DND-41 (cell line): ENCODE data around the gene C1QB.
A peak's percentile ranks its signal among the peaks of the same experiment; 100 is the strongest.

ENCODE experiments used
- ATAC-seq: fragments of 200-7000 bp; cut with Tn5 transposase; 3 replicates; pipeline ENCODE4 v1.9.1; 2021; ENCODE audit warnings: low read depth; ENCODE audit not compliant: insufficient read depth
- DNase-seq: peaks from one replicate; pipeline ENCODE4 v3.0.0-alpha.2; 2020
- H2AFZ ChIP-seq: 2 replicates; pipeline ENCODE4 v1.6.0; 2012; ENCODE audit warnings: low read depth, low read length
- H3K27ac ChIP-seq: 2 replicates; pipeline ENCODE4 v1.5.1; 2012; ENCODE audit warnings: low read length, inconsistent platforms
- H3K27me3 ChIP-seq: fragments of 200-600 bp; sonication (generic); 2 replicates; pipeline ENCODE4 v1.6.0; 2012; ENCODE audit warnings: low read length, mild to moderate bottlenecking, inconsistent platforms; ENCODE audit not compliant: insufficient read depth, poor library complexity
- H3K36me3 ChIP-seq: 2 replicates; pipeline ENCODE4 v1.5.1; 2012; ENCODE audit warnings: low read length, inconsistent platforms; ENCODE audit not compliant: insufficient read depth
- H3K4me1 ChIP-seq: 2 replicates; pipeline ENCODE4 v1.5.1; 2012; ENCODE audit warnings: mild to moderate bottlenecking, low read length; ENCODE audit not compliant: insufficient read depth
- H3K4me2 ChIP-seq: 2 replicates; pipeline ENCODE4 v1.6.0; 2012; ENCODE audit warnings: mild to moderate bottlenecking, moderate library complexity, low read length, inconsistent platforms; ENCODE audit not compliant: insufficient read depth
- H3K4me3 ChIP-seq, 2 experiments: fragments of 200-600 bp in 1 of 2; shearing (Covaris generic) in 1 of 2; 2 replicates each; pipeline ENCODE4 v1.5.1; 2012 to 2016; ENCODE audit warnings: inconsistent platforms in 2 of 2, low read length in 2 of 2, mild to moderate bottlenecking in 2 of 2, low read depth in 1 of 2, moderate library complexity in 1 of 2
- H3K79me2 ChIP-seq: 2 replicates; pipeline ENCODE4 v1.6.0; 2012; ENCODE audit warnings: low read length, inconsistent platforms; ENCODE audit not compliant: insufficient read depth
- H3K9ac ChIP-seq: 2 replicates; pipeline ENCODE4 v1.6.0; 2012; ENCODE audit warnings: low read depth, mild to moderate bottlenecking, inconsistent platforms, low read length, moderate library complexity
- H3K9me3 ChIP-seq: 2 replicates; pipeline ENCODE4 v1.5.1; 2012; ENCODE audit warnings: low read length, moderate library complexity, mild to moderate bottlenecking, inconsistent platforms; ENCODE audit not compliant: insufficient read depth, severe bottlenecking
- H4K20me1 ChIP-seq: 2 replicates; pipeline ENCODE4 v1.6.0; 2012; ENCODE audit warnings: low read length; ENCODE audit not compliant: insufficient read depth
- CTCF ChIP-seq: IDR thresholded peaks from 2 replicates; pipeline ENCODE4 v1.5.1; 2012; ENCODE audit warnings: borderline replicate concordance, low read length, moderate library complexity, mild to moderate bottlenecking; ENCODE audit not compliant: poor library complexity, severe bottlenecking; ENCODE audit errors: extremely low read depth
- EZH2 ChIP-seq: IDR thresholded peaks from 3 replicates; pipeline ENCODE4 v1.6.1; 2012; ENCODE audit warnings: borderline replicate concordance, low read depth, mild to moderate bottlenecking, moderate library complexity, low read length, inconsistent platforms; ENCODE audit not compliant: severe bottlenecking

Gene C1QB

DNA sequence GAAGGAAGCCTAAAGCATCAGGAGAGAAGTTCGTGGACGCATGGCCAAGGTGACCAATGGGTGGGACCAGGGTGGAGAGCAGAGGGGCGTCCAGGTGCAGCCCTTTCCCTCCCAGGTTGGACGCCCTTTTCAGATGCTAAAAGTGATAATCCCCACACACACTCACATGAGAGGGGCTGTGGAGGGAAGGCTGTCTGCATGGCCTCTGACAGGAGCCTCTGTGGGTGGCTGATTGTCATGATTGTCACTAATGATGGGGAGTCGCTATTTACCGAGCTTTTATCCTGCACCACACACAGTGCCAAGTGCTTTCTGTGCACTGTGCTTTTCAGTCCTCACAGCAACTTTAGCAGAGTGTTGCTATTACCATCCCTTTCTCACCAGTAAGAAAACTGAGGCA is 43.7 kb upstream of the C1QB start:
- TF ChIP-seq CTCF (no peak), EZH2 (no peak)
- H2AFZ ChIP-seq = no peak overlapping the region
- H4K20me1 ChIP-seq = peaks cover 18% of the 10 kb centered on the region
- no peak overlapping the region for H3K9ac ChIP-seq
- ATAC-seq (no peak), DNase-seq (no peak)
- H3K79me2 ChIP-seq = no peaks in the 10 kb centered on the region
- no peaks in the 10 kb centered on the region for H3K9me3 ChIP-seq
- H3K36me3 ChIP-seq = no peaks in the 10 kb centered on the region
- no peaks in the 10 kb centered on the region for H3K4me1 ChIP-seq
- no peaks in the 10 kb centered on the region for H3K27me3 ChIP-seq
- H3K27ac ChIP-seq = no peak overlapping the region
- no peak overlapping the region for H3K4me3 ChIP-seq
- no peak overlapping the region for H3K4me2 ChIP-seq

GRCh38 chr1:22611530-22611947 is 41.5 kb upstream of the C1QB start:
- DNase-seq (peak; percentile 71), ATAC-seq (peak; percentile 82)
- Histone ChIP-seq H2AFZ (no peak overlapping the region), H3K36me3 (no peaks in the 10 kb centered on the region), H3K4me2 (no peak overlapping the region), H3K9me3 (no peaks in the 10 kb centered on the region), H3K27me3 (no peaks in the 10 kb centered on the region), H3K79me2 (no peaks in the 10 kb centered on the region), H3K27ac (no peak overlapping the region), H3K9ac (no peak overlapping the region), H3K4me3 (no peak overlapping the region), H4K20me1 (peaks cover 23% of the 10 kb centered on the region), H3K4me1 (no peaks in the 10 kb centered on the region)
- no peak for TF ChIP-seq EZH2
- TF ChIP-seq CTCF = no peak

DNA sequence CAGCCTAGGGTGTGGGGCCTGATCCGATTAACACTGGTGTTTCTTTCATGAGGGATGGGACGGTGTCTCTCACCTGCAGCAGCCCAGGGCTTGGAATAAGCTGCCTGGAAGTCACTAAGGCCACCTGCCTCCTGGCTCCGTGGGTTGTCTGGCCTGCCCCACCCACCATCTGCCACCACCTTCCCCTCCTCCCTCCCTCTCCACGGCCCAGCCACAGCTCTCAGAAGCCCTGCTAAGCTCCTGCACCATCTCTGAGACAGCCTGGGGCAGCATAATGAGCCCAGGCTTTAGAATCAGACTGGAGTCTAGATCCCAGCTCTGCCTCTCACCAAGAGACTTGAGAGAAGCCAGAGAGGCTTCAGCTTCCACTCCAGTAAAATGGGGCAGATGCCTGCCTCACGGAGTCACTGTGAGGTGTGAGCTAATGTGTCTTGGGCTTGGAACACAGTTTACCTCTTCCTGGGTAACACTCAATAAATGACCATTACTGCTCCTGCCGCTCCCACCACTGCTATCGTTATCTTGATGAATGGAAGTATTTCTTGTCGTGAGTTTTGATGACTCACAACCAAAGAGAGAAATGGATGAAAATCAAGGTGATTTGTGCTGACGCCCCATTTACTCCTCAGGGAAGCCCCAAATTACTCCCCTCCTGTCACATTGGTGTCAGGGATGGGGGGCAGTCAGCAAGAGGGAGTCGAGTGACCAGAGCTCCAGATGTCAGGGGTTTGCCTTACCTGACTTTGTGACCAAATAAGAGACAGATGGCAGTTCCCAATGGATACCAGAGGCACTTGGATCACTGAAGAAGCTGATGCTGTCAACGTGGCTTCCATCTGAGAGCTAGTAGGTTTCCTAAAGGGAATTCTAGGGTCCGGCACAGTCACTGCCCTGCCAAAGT is 40.1 kb upstream of the C1QB start:
- H3K4me1 ChIP-seq = no peaks in the 10 kb centered on the region
- ATAC-seq = no peak
- no peaks in the 10 kb centered on the region for H3K27me3 ChIP-seq
- H3K27ac ChIP-seq = no peak overlapping the region
- H3K79me2 ChIP-seq = no peaks in the 10 kb centered on the region
- no peak overlapping the region for H3K4me3 ChIP-seq
- no peaks in the 10 kb centered on the region for H3K36me3 ChIP-seq
- H3K9ac ChIP-seq = no peak overlapping the region
- TF ChIP-seq CTCF (no peak), EZH2 (no peak)
- peaks cover 25% of the 10 kb centered on the region for H4K20me1 ChIP-seq
- H3K4me2 ChIP-seq = no peak overlapping the region
- no peak for DNase-seq
- no peaks in the 10 kb centered on the region for H3K9me3 ChIP-seq
- H2AFZ ChIP-seq = no peak overlapping the region
